Ascending aorta (tissue), 2 donors: ENCODE data around the gene B3GNT8. TPM values are rescaled to one million over a fixed set of nuclear protein-coding genes. Genes with fewer than 3 reads are reported as not detected.

Source experiments
- DNase-seq, 2 donors: peaks; one replicate each; pipeline ENCODE4 v3.0.0-alpha.2; 2019; ENCODE audit warnings: low spot score in 2 of 2
- H3K27ac ChIP-seq, 2 donors: fragments of 200-600 bp; sonication (generic); one replicate each; pipeline ENCODE4 v1.5.1; 2016 to 2017; ENCODE audit warnings: mild to moderate bottlenecking in 1 of 2
- H3K27me3 ChIP-seq: fragments of 200-600 bp; sonication (generic); one replicate; pipeline ENCODE4 v1.5.1; 2017
- H3K36me3 ChIP-seq, 2 donors: fragments of 200-600 bp; sonication (generic); one replicate each; pipeline ENCODE4 v1.5.1; 2016
- H3K4me1 ChIP-seq, 2 donors: fragments of 200-600 bp; sonication (generic); one replicate each; pipeline ENCODE4 v1.5.1; 2016 to 2017; ENCODE audit warnings: mild to moderate bottlenecking in 1 of 2
- H3K4me3 ChIP-seq, 2 donors: fragments of 200-600 bp; sonication (generic); one replicate each; pipeline ENCODE4 v1.5.1; 2016 to 2017; ENCODE audit warnings: mild to moderate bottlenecking in 1 of 2
- H3K9me3 ChIP-seq, 2 donors: fragments of 200-600 bp; sonication (generic); one replicate each; pipeline ENCODE4 v1.5.1; 2016
- CTCF ChIP-seq, 3 experiments: fragments of 200-600 bp in 2 of 3; fragments of 450-650 bp in 1 of 3; sonication (generic) in 2 of 3; IDR thresholded peaks; one replicate each; pipeline ENCODE4 v1.5.1; 2016 to 2019; ENCODE audit warnings: antibody characterized with exemption in 3 of 3, mild to moderate bottlenecking in 1 of 3, moderate library complexity in 1 of 3
- intact Hi-C: fragments of 100-400 bp; cut with DNase I; formaldehyde crosslinking; loops from one replicate; pipeline ENCODE4 v1.15.1; 2023
- total RNA-seq: library from RNA; depleted of rRNA; stranded (reverse); fragments of >200 nt; gene quantifications from one replicate; pipeline ENCODE4 v1.1.0, GENCODE V29; 2016

B3GNT8 gene
- total RNA-seq, 1 donor from 2014 or later = 3.7 TPM

- H3K27ac ChIP-seq = no peak overlapping the region
- intact Hi-C loops = no loop called here
- DNase-seq = no peak
- peaks cover 57 to 68% of the 10 kb centered on the region in 2 donors for H3K36me3 ChIP-seq
- H3K9me3 ChIP-seq = no peaks in the 10 kb centered on the region
- H3K27me3 ChIP-seq = no peaks in the 10 kb centered on the region
- H3K4me3 ChIP-seq = no peak overlapping the region
- no peak for TF ChIP-seq CTCF (IDR thresholded peaks at IDR 0.05)
- peaks cover 2 to 13% of the 10 kb centered on the region in 2 donors for H3K4me1 ChIP-seq
These were observed 4.2 kb downstream of the B3GNT8 start for GRCh38 chr19:41422955-41423354.

GRCh38 chr19:41422456-41422855, 4.7 kb downstream of the B3GNT8 start:
- H3K9me3 ChIP-seq = no peaks in the 10 kb centered on the region
- H3K27me3 ChIP-seq = no peaks in the 10 kb centered on the region
- no peak overlapping the region for H3K4me3 ChIP-seq
- no peak overlapping the region for H3K27ac ChIP-seq
- no peak for TF ChIP-seq CTCF (IDR thresholded peaks at IDR 0.05)
- peaks cover 60 to 70% of the 10 kb centered on the region in 2 donors for H3K36me3 ChIP-seq
- peaks cover 2 to 11% of the 10 kb centered on the region in 2 donors for H3K4me1 ChIP-seq
- no peak for DNase-seq
- intact Hi-C loops = no loop called here

DNA sequence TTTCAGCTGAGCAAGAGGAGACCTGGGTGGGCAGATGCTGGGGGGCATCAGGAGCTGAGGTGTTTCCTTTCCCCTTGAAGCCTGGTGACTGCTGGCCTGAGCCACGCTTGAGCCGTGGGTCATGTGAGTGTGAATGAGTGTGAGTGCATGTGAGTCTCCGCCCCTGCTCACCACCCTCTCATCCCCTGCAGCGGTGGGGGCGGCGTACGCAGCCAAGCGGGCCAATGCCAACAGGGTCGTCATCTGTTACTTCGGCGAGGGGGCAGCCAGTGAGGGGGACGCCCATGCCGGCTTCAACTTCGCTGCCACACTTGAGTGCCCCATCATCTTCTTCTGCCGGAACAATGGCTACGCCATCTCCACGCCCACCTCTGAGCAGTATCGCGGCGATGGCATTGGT, 5.2 kb downstream of the B3GNT8 start:
- H3K4me1 ChIP-seq = peaks cover 2 to 9% of the 10 kb centered on the region in 2 donors
- H3K4me3 ChIP-seq = no peak overlapping the region
- no peaks in the 10 kb centered on the region for H3K9me3 ChIP-seq
- intact Hi-C loops = no loop called here
- peaks cover 65 to 75% of the 10 kb centered on the region in 2 donors for H3K36me3 ChIP-seq
- TF ChIP-seq CTCF (IDR thresholded peaks at IDR 0.05) = no peak
- DNase-seq = no peak
- no peak overlapping the region for H3K27ac ChIP-seq
- H3K27me3 ChIP-seq = no peaks in the 10 kb centered on the region

- H3K9me3 ChIP-seq = no peaks in the 10 kb centered on the region
- peaks cover 71 to 81% of the 10 kb centered on the region in 2 donors for H3K36me3 ChIP-seq
- no peak for DNase-seq
- H3K4me3 ChIP-seq = no peak overlapping the region
- no peaks in the 10 kb centered on the region for H3K27me3 ChIP-seq
- intact Hi-C loops = no loop called here
- TF ChIP-seq CTCF (IDR thresholded peaks at IDR 0.05) = no peak
- peaks cover 0 to 3% of the 10 kb centered on the region in 2 donors for H3K4me1 ChIP-seq
- no peak overlapping the region for H3K27ac ChIP-seq
These were observed 5.9 kb downstream of the B3GNT8 start for GRCh38 chr19:41421314-41421713.

DNA sequence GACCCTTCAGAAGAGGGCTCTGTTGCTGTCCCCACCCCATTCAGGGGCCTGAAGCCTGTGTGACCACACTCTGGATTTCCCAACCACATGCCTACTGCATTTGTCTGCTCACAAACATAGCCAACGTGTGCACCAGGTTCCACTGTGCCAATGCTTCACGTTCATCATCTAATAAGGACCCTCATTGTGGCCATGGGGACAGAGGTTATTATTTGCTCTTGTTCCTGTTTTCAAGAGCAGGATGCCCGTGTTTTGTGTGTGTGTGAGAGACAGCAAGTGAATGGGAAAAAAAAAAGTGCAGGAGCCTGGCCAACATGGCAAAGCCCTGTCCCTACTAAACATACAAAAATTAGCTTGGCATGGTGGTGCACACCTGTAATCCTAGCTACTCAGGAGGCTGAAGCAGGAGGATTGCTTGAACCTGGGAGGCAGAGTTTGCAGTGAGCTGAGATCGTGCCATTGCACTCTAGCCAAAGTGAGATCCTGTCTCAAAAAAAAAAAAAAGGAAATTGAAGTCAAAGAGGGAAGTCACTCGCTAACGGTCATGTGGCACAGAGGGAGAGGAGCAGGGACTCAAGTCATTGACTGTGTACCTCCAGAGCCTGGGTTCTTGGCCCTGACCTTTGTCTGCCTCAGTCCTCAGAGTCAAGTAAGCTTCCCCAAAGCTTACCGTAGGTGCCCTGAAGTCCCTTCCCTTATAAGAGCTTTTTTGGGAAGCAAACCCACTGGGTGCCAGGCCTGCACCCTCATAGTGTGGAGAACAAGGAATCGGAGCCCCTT, 6.9 kb downstream of the B3GNT8 start:
- TF ChIP-seq CTCF (IDR thresholded peaks at IDR 0.05) = no peak
- peaks cover 78 to 81% of the 10 kb centered on the region in 2 donors for H3K36me3 ChIP-seq
- no peak overlapping the region for H3K27ac ChIP-seq
- H3K9me3 ChIP-seq = no peaks in the 10 kb centered on the region
- DNase-seq = no peak
- intact Hi-C loops = no loop called here
- H3K4me1 ChIP-seq = no peaks in the 10 kb centered on the region
- no peaks in the 10 kb centered on the region for H3K27me3 ChIP-seq
- H3K4me3 ChIP-seq = no peak overlapping the region
